Caco-2 (cell line): ENCODE measurements around the gene PAX5. TPM values are rescaled to one million over a fixed set of nuclear protein-coding genes. Genes with fewer than 3 reads are reported as not detected.

Experiments
- BruUV-seq: library from RNA; stranded (reverse); fragments of 400-500 nt; replicated peaks from 2 replicates; lab custom pipeline; 2021; lab: Mats Ljungman, UMichigan
- CTCF ChIA-PET: fragments of 300-600 bp; sonication (Branson Sonifier 250); formaldehyde crosslinking; loops from one replicate; lab custom pipeline; 2022; ENCODE audit warnings: antibody characterized with exemption; lab: Charles Lee
- POLR2A ChIA-PET: fragments of 300-600 bp; sonication (Branson Sonifier 250); formaldehyde crosslinking; loops from one replicate; lab custom pipeline; 2022; ENCODE audit warnings: antibody characterized with exemption; lab: Charles Lee
- DNase-seq, 2 experiments: peaks; one replicate each; pipeline versions ENCODE4 v3.0.0 to v3.0.0-alpha.2; 2020 to 2022
- H3K27me3 ChIP-seq: replicated peaks from 2 replicates; pipeline ENCODE4 v1.6.0; 2011; ENCODE audit warnings: low read length; ENCODE audit not compliant: control insufficient read depth, insufficient read depth
- H3K36me3 ChIP-seq: 2 replicates; pipeline ENCODE4 v1.5.1; 2011; ENCODE audit warnings: low read length; ENCODE audit not compliant: control insufficient read depth, insufficient read depth
- H3K4me1 ChIP-seq: fragments of 250-450 bp; sonication (Bioruptor Pico); 2 replicates; pipeline ENCODE4 v1.5.1; 2020; ENCODE audit warnings: mild to moderate bottlenecking
- H3K4me3 ChIP-seq: 2 replicates; pipeline ENCODE4 v1.5.1; 2011; ENCODE audit warnings: low read depth, mild to moderate bottlenecking, control low read depth, low read length
- H3K9me3 ChIP-seq: fragments of 250-450 bp; sonication (Bioruptor Pico); 2 replicates; pipeline ENCODE4 v1.5.1; 2020; ENCODE audit warnings: mild to moderate bottlenecking, moderate library complexity
- H3K27ac Mint-ChIP-seq: one replicate; pipeline ENCODE4 v1.8.0; 2022; ENCODE audit warnings: mixed read lengths; ENCODE audit not compliant: unreplicated experiment
- H3K27me3 Mint-ChIP-seq: one replicate; pipeline ENCODE4 v1.8.0; 2022; ENCODE audit warnings: mixed read lengths; ENCODE audit not compliant: insufficient read depth, unreplicated experiment
- H3K36me3 Mint-ChIP-seq: one replicate; pipeline ENCODE4 v1.8.0; 2022; ENCODE audit warnings: mild to moderate bottlenecking, mixed read lengths; ENCODE audit not compliant: insufficient read depth, unreplicated experiment
- H3K4me1 Mint-ChIP-seq: one replicate; pipeline ENCODE4 v1.8.0; 2022; ENCODE audit warnings: low read depth, mixed read lengths; ENCODE audit not compliant: unreplicated experiment
- H3K4me3 Mint-ChIP-seq: one replicate; pipeline ENCODE4 v1.8.0; 2022; ENCODE audit warnings: mild to moderate bottlenecking, moderate library complexity, mixed read lengths; ENCODE audit not compliant: unreplicated experiment
- H3K9me3 Mint-ChIP-seq: one replicate; pipeline ENCODE4 v1.8.0; 2022; ENCODE audit warnings: mixed read lengths; ENCODE audit not compliant: unreplicated experiment
- CTCF ChIP-seq, 2 experiments: fragments of 200-600 bp in 1 of 2; IDR thresholded peaks; 1 replicate in 1 of 2; 2 replicates in 1 of 2; pipeline versions ENCODE4 v1.5.1 to v1.8.0; 2011 to 2022; ENCODE audit warnings: antibody characterized with exemption in 1 of 2, control low read depth in 1 of 2, inconsistent platforms in 1 of 2, low read depth in 1 of 2, low read length in 1 of 2, mild to moderate bottlenecking in 1 of 2, moderate library complexity in 1 of 2; ENCODE audit not compliant: insufficient read depth in 1 of 2, severe bottlenecking in 1 of 2, unreplicated experiment in 1 of 2
- intact Hi-C: fragments of 100-400 bp; cut with micrococcal nuclease; formaldehyde crosslinking; loops from one replicate; pipeline ENCODE4 v1.10.0; 2022; ENCODE audit not compliant: unreplicated experiment
- total RNA-seq: library from RNA; stranded (reverse); gene quantifications from 2 replicates; pipeline ENCODE4 v1.2.3, GENCODE V29; 2022

PAX5 gene
- total RNA-seq, 1 experiment from 2014 or later: not detected

GRCh38 chr9:36846621-36847020, 187.4 kb downstream of the PAX5 start:
- H3K27me3 ChIP-seq: no peaks in the 10 kb centered on the region
- H3K4me1 ChIP-seq: peaks cover 2% of the 10 kb centered on the region
- H3K9me3 Mint-ChIP-seq: no peaks in the 10 kb centered on the region
- no peak for TF ChIP-seq CTCF (IDR thresholded peaks at IDR 0.05; ENCODE audit: insufficient read depth in 1 of 2, low read depth in 1 of 2, low read length in 1 of 2, severe bottlenecking in 1 of 2, unreplicated experiment in 1 of 2)
- H3K36me3 ChIP-seq: no peaks in the 10 kb centered on the region
- H3K36me3 Mint-ChIP-seq: no peaks in the 10 kb centered on the region
- BruUV-seq: no TSS peak
- H3K4me1 Mint-ChIP-seq: peaks cover 7% of the 10 kb centered on the region
- POLR2A ChIA-PET: no interaction called here
- intact Hi-C loops: no loop called here
- no peak overlapping the region for H3K27ac Mint-ChIP-seq
- no peak for DNase-seq
- no peak overlapping the region for H3K4me3 Mint-ChIP-seq
- no peak overlapping the region for H3K4me3 ChIP-seq
- CTCF ChIA-PET: no interaction called here
- H3K9me3 ChIP-seq: no peaks in the 10 kb centered on the region
- H3K27me3 Mint-ChIP-seq: no peaks in the 10 kb centered on the region

GRCh38 chr9:36845844-36846243, 188.2 kb downstream of the PAX5 start:
- intact Hi-C loops: no loop called here
- BruUV-seq: no TSS peak
- Mint-ChIP-seq H3K27me3 (no peaks in the 10 kb centered on the region), H3K36me3 (no peaks in the 10 kb centered on the region), H3K27ac (no peak overlapping the region), H3K9me3 (no peaks in the 10 kb centered on the region), H3K4me3 (no peak overlapping the region), H3K4me1 (peaks cover 15% of the 10 kb centered on the region)
- Histone ChIP-seq H3K4me1 (peaks cover 10% of the 10 kb centered on the region), H3K9me3 (no peaks in the 10 kb centered on the region), H3K4me3 (no peak overlapping the region), H3K36me3 (no peaks in the 10 kb centered on the region), H3K27me3 (no peaks in the 10 kb centered on the region)
- ChIA-PET CTCF (interaction anchor here (1.1 kb wide), 1 partner anchor 27 kb away, joined by 3 read pairs; no protein-coding TSS in a partner anchor), POLR2A (interaction anchor here (0.5 kb wide), 2 partner anchors 89 to 305 kb away, joined by 3 to 5 read pairs; no protein-coding TSS in a partner anchor)
- no peak for DNase-seq
- no peak for TF ChIP-seq CTCF (IDR thresholded peaks at IDR 0.05; ENCODE audit: insufficient read depth in 1 of 2, low read depth in 1 of 2, low read length in 1 of 2, severe bottlenecking in 1 of 2, unreplicated experiment in 1 of 2)

GRCh38 chr9:36844961-36845360, 189.1 kb downstream of the PAX5 start:
- Mint-ChIP-seq H3K4me1 (peaks cover 20% of the 10 kb centered on the region), H3K36me3 (no peaks in the 10 kb centered on the region), H3K4me3 (no peak overlapping the region), H3K9me3 (no peaks in the 10 kb centered on the region), H3K27me3 (no peaks in the 10 kb centered on the region), H3K27ac (no peak overlapping the region)
- H3K4me3 ChIP-seq: no peak overlapping the region
- DNase-seq: no peak
- no peaks in the 10 kb centered on the region for H3K27me3 ChIP-seq
- peaks cover 19% of the 10 kb centered on the region for H3K4me1 ChIP-seq
- no peaks in the 10 kb centered on the region for H3K36me3 ChIP-seq
- H3K9me3 ChIP-seq: no peaks in the 10 kb centered on the region
- ChIA-PET POLR2A (no interaction called here), CTCF (interaction anchor here (1.3 kb wide), 1 partner anchor 16 kb away, joined by 3 read pairs; no protein-coding TSS in a partner anchor)
- intact Hi-C loops: no loop called here
- no TSS peak for BruUV-seq
- TF ChIP-seq CTCF (IDR thresholded peaks at IDR 0.05; ENCODE audit: insufficient read depth in 1 of 2, low read depth in 1 of 2, low read length in 1 of 2, severe bottlenecking in 1 of 2, unreplicated experiment in 1 of 2): no peak
